Right hindlimb (tissue), 1 donor: ENCODE measurements around the gene KCNMB1.

Source experiments
- DNase-seq: peaks from one replicate; pipeline ENCODE4 v3.0.0-alpha.2; 2018

Gene KCNMB1

DNA sequence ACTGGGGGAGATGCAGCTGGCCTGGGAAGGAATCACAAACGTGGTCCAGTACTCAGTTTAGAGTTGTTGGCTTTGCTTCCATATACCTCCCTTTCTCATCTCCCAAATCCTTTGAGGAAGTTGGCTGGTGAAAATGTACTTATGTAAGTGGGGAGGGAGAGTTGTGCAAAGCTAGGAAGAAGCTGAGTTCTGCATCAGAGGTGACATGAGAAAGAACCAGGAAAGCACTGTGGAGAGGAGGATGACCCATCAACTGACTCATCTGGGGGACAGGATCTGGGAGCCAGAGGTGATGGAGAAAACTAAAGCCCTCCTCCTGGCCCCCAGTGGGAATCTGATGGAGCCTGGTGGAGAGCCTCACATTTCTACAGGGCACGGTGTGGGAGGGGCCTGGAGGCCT is 16.2 kb downstream of the KCNMB1 start:
- no peak for DNase-seq

- no peak for DNase-seq
Observed at GRCh38 chr5:170368586-170368985, 20.6 kb downstream of the KCNMB1 start.

- DNase-seq, result no peak
Observed at GRCh38 chr5:170366276-170366675, 22.9 kb downstream of the KCNMB1 start.

GRCh38 chr5:170365831-170366230 is 23.3 kb downstream of the KCNMB1 start:
- DNase-seq, result no peak

DNA sequence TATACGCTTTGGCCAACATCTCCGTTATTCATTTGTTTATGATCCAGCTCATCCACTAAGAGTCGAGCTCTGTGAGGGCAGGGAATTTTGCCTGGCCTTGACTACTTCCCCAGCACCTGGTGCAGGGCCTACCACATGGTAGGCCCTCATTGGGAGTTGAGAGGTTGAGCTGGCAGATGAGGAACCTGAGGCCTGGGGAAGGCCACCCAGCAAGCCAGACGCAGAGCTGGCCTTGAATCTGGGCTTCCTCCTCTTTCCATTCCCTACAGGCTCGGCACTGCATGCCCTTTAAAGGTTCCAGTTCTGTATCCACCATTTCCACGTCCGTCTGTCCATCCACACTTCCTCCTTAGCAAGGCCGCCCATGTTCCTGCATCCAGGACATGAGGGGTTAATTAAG is 24.2 kb downstream of the KCNMB1 start:
- no peak for DNase-seq

DNA sequence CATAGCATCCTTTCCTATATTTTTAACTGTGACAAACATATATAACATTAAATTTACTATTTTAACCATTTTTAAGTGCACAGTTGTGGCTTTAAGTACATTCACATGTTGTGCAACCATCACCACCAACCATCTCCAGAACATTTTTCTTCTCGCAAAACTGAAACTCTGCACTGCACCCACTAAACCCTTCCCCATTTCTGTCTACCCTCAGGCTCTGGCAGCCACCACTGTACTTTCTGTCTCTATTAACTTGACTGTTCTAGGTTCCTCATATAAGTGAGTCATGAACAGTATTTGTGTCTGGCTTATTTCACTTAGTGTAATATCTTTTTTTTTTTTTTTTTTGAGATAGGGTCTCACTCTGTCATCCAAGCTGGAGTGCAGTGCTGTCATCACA is 25.5 kb downstream of the KCNMB1 start:
- no peak for DNase-seq

- DNase-seq, result no peak
Observed at GRCh38 chr5:170362656-170363055, 26.5 kb downstream of the KCNMB1 start.

DNA sequence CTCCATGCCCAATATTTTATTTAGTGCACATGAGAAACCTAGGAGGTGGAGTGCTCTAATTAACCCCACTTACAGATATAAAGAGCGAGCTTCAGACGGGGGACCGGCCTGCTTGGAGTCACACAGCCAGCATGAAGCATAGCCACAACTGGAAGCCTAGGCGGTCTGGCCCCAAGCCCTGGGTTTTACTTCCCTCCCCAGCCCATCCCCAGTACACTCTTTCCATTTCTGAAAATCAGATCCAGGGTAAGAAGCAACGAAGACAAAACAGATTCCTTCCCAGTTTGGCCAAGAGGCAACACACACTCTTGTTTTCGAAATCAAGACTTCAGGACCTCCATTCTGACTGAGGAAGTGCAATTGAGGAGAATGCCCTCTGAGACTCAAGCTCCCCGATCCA is 27.1 kb downstream of the KCNMB1 start:
- peak; percentile 67 for DNase-seq

DNA sequence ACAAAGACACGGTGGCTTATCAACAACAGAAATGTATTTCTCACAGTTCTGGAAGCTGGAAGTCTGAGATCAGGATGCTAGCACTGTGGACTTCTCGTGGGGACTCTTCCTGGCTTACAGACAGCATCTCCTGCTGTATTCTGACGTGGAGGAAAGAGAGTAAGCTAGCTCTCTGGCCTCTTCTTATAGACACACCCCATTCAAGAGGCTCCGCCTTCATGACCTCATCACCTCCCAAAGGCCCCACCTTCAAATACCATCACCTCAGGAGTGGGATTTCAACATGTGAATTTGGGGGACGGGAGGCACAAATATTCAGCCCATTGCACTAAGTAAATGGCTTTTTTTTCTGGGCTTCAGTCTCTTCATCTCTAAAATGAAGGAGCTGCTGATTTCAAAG is 27.6 kb downstream of the KCNMB1 start:
- DNase-seq, result no peak

DNA sequence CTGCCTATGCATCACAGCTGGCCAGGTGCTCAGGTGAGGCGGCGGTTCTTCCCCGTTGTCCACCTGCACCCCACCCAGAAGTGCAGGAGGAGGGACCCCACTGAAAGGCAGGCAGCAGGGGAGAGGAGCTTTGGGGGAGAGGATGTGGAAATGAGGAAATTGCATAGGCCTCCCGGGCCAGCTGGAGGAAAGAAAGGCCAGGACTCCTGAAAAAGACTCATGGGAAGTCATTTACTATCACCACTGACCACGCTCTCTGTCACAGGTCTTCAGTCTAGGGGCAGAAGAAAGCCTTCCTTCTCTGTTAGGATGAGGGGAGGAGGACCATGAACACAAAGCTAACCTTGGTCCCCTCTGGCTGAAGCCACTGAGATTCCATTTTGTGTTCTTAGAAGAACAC is 28.1 kb downstream of the KCNMB1 start:
- no peak for DNase-seq

GRCh38 chr5:170360709-170361108 is 28.5 kb downstream of the KCNMB1 start:
- no peak for DNase-seq

DNA sequence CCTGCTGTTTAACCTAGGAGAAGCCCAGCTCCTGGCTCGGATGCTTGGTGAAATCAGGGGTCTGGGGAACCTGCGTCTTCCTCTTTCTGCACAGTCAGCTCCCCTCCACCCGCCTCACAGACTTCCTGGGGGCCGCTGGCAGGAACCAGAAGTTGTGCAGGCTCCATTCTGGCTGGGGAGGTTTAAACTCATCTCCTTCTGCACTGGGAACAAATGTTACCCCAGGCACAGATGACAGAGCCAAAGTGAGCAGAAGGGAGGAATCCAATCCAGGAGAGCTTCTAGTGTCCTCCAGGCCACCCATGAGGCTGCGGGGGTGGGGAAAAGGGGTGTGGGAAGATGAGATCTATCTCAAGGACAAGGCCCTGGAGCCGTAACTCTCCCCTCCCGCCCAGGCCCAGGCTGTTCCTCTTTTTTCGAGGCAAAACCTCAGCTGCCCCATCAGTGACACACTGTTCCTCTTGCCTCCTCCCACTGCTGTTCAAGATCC is 31.2 kb downstream of the KCNMB1 start:
- peak; percentile 65 for DNase-seq

DNA sequence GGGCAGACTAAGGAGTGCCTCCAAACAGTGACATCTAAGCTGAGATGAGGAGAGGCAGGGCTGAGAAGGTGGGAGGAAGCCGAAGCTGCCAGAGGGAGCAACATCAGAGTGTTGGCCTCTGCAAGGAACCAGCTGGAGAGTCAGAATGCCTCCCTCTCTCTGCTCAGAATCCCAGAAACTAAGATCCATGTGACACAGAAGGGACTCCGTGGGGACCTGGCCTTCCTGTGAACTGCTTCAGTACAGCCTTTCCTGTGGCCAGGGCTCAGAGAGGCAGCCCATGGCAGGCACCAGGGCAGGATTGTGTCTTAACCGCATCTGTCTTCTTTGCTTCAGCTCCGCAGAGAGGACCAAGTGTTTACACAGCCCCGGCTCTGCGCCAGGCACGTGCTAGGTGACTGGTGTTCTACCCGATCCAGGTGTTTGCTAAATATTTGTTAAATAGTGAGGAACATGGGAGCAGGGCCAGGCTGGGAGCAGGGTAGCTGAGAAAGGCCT is 33.5 kb downstream of the KCNMB1 start:
- DNase-seq, result peak; percentile 46

GRCh38 chr5:170353961-170354360 is 35.2 kb downstream of the KCNMB1 start:
- peak; percentile 58 for DNase-seq

GRCh38 chr5:170353011-170353761 is 36.0 kb downstream of the KCNMB1 start:
- no peak for DNase-seq

DNA sequence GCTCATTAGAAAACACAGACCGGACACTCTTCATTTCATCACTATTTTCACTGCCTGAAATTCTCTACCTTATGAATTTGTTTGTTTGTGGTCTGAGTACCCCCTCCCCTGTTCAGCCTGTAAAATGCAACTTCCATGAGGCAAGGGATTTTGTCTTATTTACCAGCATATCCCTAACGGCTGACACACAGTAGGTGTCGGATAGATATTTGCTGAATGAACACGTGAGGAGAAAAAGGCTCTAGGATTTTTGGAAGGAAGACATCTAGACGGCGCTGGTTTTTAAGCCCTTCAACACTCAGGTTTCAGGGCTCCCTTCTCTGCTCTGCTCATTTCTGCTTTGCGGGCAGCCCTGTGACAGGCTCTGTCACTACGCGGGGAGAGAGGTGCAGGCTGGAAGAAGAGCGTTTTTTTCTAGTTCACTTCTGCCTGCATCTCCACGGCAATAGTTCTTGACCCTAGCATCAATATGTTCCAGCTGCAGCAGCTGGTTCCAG is 41.0 kb downstream of the KCNMB1 start:
- DNase-seq, result no peak

GRCh38 chr5:170347022-170347567 is 42.1 kb downstream of the KCNMB1 start:
- DNase-seq, result no peak

DNA sequence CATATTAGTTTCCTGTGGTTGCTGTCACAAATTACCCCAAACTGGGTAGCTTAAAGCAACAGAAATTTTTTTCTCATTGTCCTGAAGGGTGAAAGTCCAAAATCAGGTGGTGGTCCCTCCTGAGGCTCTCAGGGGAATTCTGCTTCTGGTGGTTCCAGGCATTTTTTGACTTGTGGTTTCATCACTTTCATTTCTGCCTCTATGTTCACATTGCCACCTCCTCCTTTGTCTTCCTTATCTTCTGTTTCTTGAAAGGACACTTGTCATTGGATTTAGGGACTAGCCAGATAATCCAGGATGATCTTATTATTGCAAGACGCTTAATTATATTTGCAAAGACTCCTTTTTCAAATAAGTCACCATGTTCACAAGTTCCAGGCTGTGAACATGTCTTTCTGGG is 43.2 kb downstream of the KCNMB1 start:
- no peak for DNase-seq

DNA sequence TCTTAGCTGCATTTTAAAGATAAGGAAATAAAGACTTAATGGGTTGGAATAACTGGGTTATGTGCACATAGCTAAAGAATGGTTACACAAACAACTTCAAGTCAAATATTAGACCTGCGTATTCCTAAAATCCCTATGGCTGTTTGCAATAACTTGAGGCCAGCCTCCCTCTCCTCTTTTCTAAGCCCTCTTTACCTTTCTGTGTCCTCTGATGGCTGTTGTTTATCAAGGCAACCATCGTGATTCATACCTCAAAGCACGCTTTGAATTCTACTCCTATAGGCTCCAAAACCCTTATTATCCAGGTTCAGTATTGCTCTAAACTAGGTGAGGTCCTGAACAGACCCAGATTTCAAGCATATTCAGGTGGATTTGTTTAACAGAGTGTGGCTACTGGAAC is 46.0 kb downstream of the KCNMB1 start:
- DNase-seq, result no peak

- no peak for DNase-seq
Observed at GRCh38 chr5:170342153-170342725, 46.9 kb downstream of the KCNMB1 start.

- DNase-seq, result no peak
Observed at GRCh38 chr5:170341545-170341944, 47.6 kb downstream of the KCNMB1 start.

DNA sequence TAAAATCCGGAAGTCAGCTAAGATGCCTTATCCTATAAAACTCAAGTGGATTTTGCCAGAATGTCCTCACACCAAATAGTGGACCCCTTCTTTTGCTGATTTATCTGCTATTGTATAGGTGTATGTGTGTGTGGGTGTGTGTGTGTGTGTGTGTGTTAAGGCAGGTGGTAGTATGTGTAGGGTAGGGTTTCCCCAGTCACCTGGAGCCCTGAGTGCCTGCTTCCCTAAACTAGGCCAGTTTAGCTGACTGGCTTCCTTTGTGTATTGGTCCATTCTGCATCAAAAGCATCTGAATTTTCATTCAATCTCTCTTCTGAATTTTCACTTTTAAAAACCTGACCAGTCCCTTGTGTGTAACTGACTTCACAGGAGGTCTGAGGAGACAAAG is 49.4 kb downstream of the KCNMB1 start:
- DNase-seq, result no peak

DNA sequence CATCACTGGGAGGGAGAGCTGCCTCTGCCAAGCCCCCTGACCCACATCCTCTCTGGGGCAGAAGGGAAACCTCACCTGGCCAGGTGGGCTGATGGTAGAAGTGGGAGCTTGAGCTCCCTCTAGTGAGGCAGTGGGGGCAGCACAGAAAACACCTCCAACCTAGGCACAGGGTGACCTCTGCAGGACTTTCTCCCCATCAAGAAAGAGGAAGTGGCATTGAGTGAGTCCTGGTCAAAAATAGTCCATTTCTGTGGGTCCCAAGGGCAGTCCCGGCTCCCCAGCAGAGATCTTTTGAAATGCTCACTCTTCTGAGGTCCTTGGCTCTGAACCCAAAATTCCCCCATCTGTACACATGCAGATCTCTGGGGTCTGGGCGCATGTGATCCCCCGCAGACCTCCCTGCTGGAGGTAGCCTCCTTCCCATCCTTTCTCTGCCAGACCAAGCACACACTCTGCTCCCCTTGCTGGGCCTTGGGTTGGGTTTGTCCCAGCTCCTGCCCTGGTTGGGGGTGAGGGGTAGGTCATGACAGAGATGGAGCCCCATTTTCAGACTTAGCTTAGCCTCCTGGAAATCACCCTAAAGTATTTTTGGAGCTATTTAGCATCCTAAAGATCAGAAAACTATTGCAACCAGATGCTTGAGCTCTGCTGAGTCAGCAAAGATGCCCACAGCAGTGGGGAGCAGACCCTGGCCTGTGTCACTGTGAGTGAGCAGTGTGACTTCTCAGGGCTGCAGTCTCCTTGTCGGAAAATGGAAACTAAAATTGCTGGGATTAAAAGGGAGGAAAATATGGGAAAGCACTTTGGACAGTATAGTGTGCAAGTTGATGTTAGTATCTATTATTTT is 50.0 kb downstream of the KCNMB1 start:
- DNase-seq, result no peak
